Activated T-cell treated with anti-CD3 and anti-CD28 coated beads, Interleukin-2, amount 50 U/mL, for 24 hours (primary cell): ENCODE data around the gene SH3PXD2B.
"Not testable (repeated sequence)": the region's sequence is repeated elsewhere in the genome, so short reads cannot be mapped to it uniquely, and the experiment has no call there.

Source experiments
- DNase-seq: peaks from one replicate; pipeline ENCODE4 v3.0.0-alpha.2; 2020
- H3K27ac Mint-ChIP-seq: 2 replicates; pipeline ENCODE4 v1.8.0; 2020; ENCODE audit warnings: mild to moderate bottlenecking, mixed read lengths
- H3K27me3 Mint-ChIP-seq: 2 replicates; pipeline ENCODE4 v1.8.0; 2020; ENCODE audit warnings: mixed read lengths
- H3K36me3 Mint-ChIP-seq: 2 replicates; pipeline ENCODE4 v1.8.0; 2020; ENCODE audit warnings: low read depth, mixed read lengths
- H3K4me1 Mint-ChIP-seq: 2 replicates; pipeline ENCODE4 v1.8.0; 2020; ENCODE audit warnings: low read depth, mixed read lengths
- H3K4me3 Mint-ChIP-seq: 2 replicates; pipeline ENCODE4 v1.8.0; 2020; ENCODE audit warnings: mild to moderate bottlenecking, moderate library complexity, mixed read lengths
- H3K9me3 Mint-ChIP-seq: 2 replicates; pipeline ENCODE4 v1.8.0; 2020; ENCODE audit warnings: mixed read lengths

Gene SH3PXD2B

DNA sequence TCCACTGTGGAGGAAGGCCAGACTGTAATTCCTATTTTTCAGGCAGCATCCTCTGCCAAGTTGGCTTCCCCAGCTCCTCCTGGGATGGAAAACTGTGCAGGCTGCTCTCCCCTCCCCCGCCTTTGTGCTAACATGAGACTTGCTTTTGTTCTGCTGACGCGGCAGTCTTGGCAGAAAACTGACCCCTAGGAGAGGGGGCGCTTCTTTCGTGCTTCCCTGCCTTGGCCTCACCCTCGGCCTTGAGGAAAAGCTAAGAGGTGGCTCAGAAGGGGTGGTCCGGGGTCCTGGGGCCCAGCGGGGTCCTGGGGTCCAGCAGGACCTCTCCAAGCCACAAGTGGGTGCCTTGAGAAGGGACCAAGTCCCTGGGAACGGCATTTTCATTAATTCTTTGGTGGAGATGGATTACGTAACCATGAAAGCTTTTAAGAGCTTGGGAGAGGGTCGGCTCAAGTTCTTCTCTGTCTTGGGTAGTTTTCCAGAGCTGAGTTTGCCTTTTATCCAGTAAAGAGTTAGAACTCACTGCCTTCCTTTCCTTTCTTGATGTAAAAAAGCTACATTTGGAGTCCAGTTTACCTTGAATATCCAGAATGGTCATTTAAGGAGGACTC, 51.0 kb downstream of the SH3PXD2B start:
- no peaks in the 10 kb centered on the region for H3K4me1 Mint-ChIP-seq
- no peaks in the 10 kb centered on the region for H3K9me3 Mint-ChIP-seq
- H3K36me3 Mint-ChIP-seq: no peaks in the 10 kb centered on the region
- H3K27me3 Mint-ChIP-seq: peaks cover 48% of the 10 kb centered on the region
- H3K4me3 Mint-ChIP-seq: no peak overlapping the region
- H3K27ac Mint-ChIP-seq: no peak overlapping the region
- no peak for DNase-seq

DNA sequence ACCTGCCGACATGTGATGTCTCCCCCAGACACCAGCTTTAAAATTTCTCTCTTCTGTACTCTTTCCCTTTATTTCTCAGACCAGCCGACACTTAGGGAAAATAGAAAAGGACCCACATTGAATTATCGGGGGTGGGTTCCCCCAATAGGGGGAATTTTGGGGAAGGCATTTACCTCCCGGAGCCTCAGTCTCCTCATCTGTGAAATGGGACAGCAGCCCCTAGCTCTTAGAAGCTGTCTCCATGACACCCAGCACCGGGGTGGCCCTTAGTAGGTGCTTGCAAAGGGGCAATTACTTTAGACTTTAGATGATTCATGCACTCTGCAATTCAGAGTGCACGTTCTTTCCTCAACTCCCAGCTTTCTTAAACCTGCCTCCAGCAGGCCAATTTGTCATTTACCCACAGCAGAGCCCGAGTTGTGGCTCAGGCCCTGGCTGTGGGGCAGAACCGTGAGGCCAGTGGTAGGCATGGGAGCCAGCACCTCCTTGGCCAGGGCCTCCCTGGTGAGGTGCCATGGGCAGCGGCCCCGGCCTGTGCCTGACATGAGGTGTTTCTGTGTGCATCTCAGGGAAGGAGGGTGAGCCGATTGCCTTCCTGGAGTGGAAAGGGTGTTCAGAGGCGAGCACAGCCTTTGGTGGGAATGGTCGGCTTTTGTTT, 51.7 kb downstream of the SH3PXD2B start:
- Mint-ChIP-seq H3K4me3 (no peak overlapping the region), H3K27me3 (peaks cover 42% of the 10 kb centered on the region), H3K9me3 (peaks cover 3% of the 10 kb centered on the region), H3K36me3 (no peaks in the 10 kb centered on the region), H3K4me1 (no peaks in the 10 kb centered on the region), H3K27ac (no peak overlapping the region)
- no peak for DNase-seq

DNA sequence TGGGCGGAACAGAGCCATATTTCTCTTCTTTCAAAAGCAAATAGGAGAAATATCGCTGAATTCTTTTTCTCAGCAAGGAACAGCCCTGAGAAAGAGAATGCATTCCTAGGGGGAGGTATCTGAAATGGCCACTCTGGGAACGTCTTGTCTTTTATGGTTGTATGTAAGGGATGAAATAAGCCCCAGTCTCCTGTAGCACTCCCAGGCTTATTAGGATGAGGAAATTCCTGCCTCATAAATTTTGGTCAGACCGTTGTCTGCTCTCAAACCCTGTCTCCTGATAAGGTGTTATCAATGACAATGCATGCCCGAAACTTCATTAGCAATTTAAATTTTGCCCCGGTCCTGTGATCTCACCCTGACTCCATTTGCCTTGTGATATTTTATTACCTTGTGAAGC, 52.3 kb downstream of the SH3PXD2B start:
- H3K27ac Mint-ChIP-seq, H3K4me1 Mint-ChIP-seq, H3K36me3 Mint-ChIP-seq, H3K9me3 Mint-ChIP-seq, H3K4me3 Mint-ChIP-seq, DNase-seq: not testable (repeated sequence)
- peaks cover 36% of the 10 kb centered on the region for H3K27me3 Mint-ChIP-seq

DNA sequence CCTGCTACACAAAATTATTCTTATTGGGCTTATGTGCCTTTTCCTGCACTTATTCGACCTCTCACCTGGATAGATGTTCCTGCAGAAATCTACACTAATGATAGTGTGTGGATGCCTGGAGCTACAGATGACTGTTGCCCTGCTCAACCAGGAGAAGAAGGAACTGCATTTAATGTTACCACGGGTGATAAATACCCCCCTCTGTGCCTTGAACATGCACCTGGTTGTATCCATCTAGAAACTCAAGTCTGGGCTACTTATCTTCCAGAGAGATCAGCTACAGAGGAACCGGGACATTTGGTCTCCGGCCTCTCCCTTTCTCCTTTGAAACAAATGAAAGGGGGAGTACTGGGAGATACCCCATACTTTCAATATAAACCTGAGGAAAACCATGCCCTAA, 54.5 kb downstream of the SH3PXD2B start:
- H3K4me3 Mint-ChIP-seq: no peak overlapping the region
- DNase-seq: no peak
- H3K36me3 Mint-ChIP-seq: no peaks in the 10 kb centered on the region
- no peaks in the 10 kb centered on the region for H3K4me1 Mint-ChIP-seq
- peaks cover 15% of the 10 kb centered on the region for H3K9me3 Mint-ChIP-seq
- peaks cover 24% of the 10 kb centered on the region for H3K27me3 Mint-ChIP-seq
- no peak overlapping the region for H3K27ac Mint-ChIP-seq

DNA sequence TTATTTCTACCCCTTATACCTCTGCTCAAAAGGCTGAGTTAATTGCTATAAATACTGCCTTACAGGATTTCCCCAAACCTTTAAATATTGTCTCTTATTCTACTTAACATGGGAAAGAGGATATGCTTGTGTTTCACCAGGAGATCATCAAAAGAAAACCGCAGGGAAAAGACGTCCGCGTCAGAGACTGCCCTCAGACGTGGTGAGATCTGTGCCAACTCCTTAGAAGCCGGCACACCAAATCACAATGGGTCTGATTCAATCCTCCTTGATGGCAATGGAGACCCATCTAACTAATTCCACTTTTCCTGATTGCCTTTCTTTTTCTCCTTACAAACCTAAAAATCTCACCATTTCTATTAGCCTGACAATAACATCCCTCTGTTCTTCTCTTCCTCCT, 55.0 kb downstream of the SH3PXD2B start:
- Mint-ChIP-seq H3K36me3 (no peaks in the 10 kb centered on the region), H3K9me3 (peaks cover 15% of the 10 kb centered on the region), H3K4me3 (no peak overlapping the region), H3K27ac (no peak overlapping the region), H3K27me3 (peaks cover 24% of the 10 kb centered on the region), H3K4me1 (no peaks in the 10 kb centered on the region)
- no peak for DNase-seq

DNA sequence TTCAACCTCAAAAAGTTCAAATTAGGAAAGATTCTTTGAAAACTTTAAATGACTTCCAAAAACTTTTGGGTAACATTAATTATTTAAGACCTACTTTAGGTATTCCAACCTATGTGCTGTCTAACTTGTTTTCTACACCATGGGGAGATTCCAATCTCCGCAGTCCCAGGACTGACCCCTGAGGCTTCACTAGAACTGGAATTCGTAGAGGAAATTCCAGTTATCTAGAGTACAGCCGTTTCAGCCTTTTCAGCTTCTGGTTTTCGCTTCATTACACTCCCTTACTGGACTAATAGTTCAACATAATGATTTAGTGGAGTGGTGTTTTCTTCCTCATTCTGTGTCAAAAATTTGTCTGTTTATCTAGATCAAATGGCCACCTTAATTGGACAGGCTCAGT, 55.7 kb downstream of the SH3PXD2B start:
- Mint-ChIP-seq H3K9me3 (peaks cover 15% of the 10 kb centered on the region), H3K27me3 (peaks cover 27% of the 10 kb centered on the region)
- H3K4me3 Mint-ChIP-seq, H3K27ac Mint-ChIP-seq, DNase-seq, H3K4me1 Mint-ChIP-seq, H3K36me3 Mint-ChIP-seq: not testable (repeated sequence)

DNA sequence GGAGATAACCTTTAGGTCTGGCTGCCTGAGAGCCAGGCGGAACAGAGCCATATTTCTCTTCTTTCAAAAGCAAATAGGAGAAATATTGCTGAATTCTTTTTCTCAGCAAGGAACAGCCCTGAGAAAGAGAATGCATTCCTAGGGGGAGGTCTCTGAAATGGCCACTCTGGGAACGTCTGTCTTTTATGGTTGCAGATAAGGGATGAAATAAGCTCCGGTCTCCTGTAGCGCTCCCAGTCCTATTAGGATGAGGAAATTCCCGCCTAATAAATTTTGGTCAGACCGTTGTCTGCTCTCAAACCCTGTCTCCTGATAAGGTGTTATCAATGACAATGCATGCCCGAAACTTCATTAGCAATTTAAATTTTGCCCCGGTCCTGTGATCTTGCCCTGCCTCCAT, 57.3 kb downstream of the SH3PXD2B start:
- not testable (repeated sequence) for H3K36me3 Mint-ChIP-seq, H3K4me3 Mint-ChIP-seq, H3K27ac Mint-ChIP-seq, H3K4me1 Mint-ChIP-seq, DNase-seq
- Mint-ChIP-seq H3K9me3 (peaks cover 15% of the 10 kb centered on the region), H3K27me3 (peaks cover 23% of the 10 kb centered on the region)

DNA sequence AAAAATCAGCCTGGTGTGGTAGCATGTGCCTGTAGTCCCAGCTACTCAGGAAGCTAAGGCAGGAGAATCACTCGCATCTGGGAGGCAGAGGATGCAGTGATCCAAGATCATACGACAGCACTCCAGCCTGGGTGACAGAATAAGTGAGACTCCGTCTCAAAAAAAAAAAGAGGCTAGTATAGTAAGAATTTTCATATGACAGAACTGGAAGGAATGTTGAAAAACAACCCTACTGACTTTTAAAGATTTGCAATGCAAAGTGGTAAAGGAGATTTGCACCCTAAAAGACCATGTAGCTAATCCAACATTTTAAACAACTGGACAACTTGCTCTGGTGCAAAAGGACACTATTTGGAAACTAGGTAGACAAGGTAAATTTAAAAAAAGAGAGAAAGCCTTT, 58.1 kb downstream of the SH3PXD2B start:
- DNase-seq: no peak
- Mint-ChIP-seq H3K4me1 (no peaks in the 10 kb centered on the region), H3K27me3 (peaks cover 18% of the 10 kb centered on the region), H3K9me3 (peaks cover 15% of the 10 kb centered on the region), H3K27ac (no peak overlapping the region), H3K4me3 (no peak overlapping the region), H3K36me3 (no peaks in the 10 kb centered on the region)

DNA sequence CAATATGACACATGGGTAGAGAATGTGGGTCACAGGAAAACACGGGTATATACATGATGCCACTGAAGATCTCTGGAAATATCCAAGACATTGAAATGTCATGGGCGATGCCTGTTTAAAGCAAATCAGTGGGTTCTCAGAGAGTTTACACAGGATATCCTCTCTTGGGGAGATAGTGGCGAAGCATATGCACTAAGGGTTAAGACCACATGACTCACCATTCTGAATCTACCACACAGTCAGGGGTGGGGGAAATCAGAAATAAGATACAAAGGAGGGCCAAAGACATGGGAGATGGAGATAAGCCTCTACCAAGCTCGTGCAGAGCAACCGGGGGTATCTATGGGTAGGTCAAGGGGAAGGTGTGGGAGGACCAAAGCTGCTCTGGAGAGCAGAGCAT, 58.8 kb downstream of the SH3PXD2B start:
- Mint-ChIP-seq H3K27me3 (peaks cover 21% of the 10 kb centered on the region), H3K9me3 (peaks cover 15% of the 10 kb centered on the region), H3K4me1 (no peaks in the 10 kb centered on the region), H3K36me3 (no peaks in the 10 kb centered on the region), H3K4me3 (no peak overlapping the region), H3K27ac (no peak overlapping the region)
- DNase-seq: no peak

DNA sequence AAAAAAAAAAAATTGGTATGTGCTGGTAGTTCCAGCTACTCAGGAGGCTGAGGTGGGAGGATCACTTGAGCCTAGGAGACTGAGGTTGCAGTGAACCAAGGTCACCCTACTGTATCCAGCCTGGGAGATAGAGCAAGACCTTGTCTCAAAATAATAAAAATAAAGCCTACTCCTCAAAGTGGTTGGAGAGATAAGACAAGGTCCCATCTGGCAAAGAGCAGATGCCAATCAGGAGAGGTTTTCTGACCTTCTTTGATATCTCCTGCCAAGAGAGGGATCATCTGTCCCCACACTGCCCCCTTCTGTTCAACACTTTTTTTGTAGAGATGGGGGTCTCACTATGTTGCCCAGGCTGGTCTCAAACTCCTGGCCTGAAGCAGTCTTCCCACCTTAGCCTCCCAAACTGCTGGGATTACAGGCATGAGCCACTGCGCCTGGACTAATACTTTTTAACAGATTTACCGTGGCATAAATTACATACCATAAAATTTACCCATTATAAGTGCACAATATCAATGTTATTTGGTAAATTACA, 64.7 kb downstream of the SH3PXD2B start:
- Mint-ChIP-seq H3K27me3 (peaks cover 19% of the 10 kb centered on the region), H3K27ac (no peak overlapping the region), H3K4me1 (no peaks in the 10 kb centered on the region), H3K4me3 (no peak overlapping the region), H3K9me3 (no peaks in the 10 kb centered on the region), H3K36me3 (no peaks in the 10 kb centered on the region)
- DNase-seq: no peak

DNA sequence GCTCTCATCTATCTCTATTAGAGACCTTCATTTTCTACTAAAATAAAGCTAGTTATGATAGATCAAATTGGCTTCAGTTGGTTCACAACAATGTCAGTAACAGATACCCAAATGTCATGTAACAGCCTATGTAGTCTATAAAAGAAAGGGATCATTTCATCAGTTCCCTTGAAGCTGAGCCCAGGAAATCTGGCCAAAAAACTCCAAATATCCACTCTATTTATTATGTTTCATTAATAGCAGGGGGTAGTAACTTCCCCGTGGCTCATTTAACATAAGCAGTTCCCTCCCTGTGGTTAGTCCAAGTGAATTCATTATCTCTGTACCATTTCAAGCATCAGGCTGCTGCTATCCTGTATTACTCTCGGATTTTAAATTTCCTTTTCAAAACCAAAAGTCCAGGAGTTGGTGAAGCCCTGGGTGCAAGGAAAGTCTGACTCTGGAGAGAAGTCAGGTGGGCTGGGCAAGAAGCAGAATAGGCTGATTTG, 66.0 kb downstream of the SH3PXD2B start:
- no peak for DNase-seq
- Mint-ChIP-seq H3K9me3 (no peaks in the 10 kb centered on the region), H3K36me3 (no peaks in the 10 kb centered on the region), H3K4me1 (no peaks in the 10 kb centered on the region), H3K4me3 (no peak overlapping the region), H3K27ac (no peak overlapping the region), H3K27me3 (peaks cover 13% of the 10 kb centered on the region)

DNA sequence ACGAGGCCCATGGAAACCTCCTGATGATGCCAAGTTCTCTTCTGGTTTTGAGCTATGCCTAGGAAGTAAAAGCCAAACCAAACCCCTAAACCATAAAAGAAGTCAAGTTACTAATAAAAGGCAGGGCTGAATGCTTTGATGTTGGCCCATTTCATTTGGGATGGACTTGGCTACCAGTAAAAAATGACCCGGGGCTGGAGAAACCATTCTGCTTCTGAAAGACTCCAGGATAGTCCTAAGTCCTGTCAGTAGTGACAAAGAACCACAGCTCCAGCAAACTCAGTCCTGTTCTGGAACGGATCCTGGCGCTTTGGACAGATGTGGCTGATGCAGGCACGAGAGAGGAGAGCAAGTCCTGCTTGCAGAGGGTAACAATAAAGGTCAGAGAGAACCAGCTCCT, 68.6 kb downstream of the SH3PXD2B start:
- Mint-ChIP-seq H3K4me1 (no peaks in the 10 kb centered on the region), H3K9me3 (no peaks in the 10 kb centered on the region), H3K36me3 (no peaks in the 10 kb centered on the region), H3K4me3 (no peak overlapping the region), H3K27ac (no peak overlapping the region), H3K27me3 (peaks cover 5% of the 10 kb centered on the region)
- DNase-seq: no peak

DNA sequence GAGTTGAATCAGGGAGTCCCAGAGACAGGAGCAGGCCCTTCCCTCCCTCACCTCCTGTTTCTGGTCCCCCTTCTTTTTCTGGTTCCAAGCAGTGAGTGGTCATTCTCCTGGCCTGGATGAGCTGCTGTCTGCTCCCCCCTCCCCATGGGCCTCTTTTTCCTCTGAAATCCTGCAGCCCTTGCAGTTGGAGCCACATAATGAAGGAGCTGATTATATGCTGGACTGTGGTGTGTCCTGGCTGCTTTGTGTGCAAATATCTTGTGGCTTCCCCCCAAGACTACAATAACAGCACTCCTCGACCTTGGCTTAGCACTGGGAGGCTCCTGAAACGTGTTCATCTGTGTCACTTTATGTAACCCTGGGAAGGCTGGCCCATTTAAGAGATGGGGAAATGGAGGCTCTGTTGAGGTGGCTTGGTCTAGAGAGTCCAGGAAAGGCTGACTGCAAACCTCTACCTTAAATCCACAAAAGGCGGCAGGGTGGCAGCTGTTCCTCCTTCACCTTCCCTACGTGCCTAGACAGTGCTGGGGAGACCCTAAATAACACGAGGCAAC, 69.2 kb downstream of the SH3PXD2B start:
- Mint-ChIP-seq H3K4me1 (no peaks in the 10 kb centered on the region), H3K27ac (no peak overlapping the region), H3K36me3 (no peaks in the 10 kb centered on the region), H3K27me3 (no peaks in the 10 kb centered on the region), H3K4me3 (no peak overlapping the region), H3K9me3 (no peaks in the 10 kb centered on the region)
- DNase-seq: no peak

DNA sequence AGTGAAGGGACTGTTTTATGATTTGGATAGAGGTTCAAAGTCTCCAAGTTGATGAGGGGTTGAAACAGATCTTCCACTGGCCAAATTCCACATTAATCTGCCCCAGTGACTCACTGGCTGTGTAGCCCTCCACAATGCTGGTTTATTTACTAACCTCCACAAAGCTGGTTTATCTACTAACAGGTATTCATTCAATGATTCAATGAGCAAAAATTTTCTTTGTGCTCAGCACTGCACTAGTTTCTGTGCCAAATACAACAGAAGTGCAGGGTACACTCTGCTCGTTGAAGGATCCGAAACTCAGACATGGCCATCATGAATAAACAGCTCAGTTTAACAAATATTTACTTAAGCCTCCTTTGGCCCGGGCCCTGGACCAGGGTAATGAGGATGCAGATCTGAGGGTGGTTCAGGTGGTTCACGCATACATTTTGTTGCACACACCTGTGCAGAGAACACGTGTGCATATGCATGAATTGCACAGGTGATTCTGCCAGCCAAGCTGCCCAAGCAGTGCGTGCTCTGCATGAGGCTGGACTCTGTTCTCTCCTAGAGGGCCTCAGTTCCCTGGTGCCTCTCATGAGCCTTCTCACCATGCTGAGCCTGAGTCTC, 71.0 kb downstream of the SH3PXD2B start:
- no peaks in the 10 kb centered on the region for H3K4me1 Mint-ChIP-seq
- H3K9me3 Mint-ChIP-seq: no peaks in the 10 kb centered on the region
- no peaks in the 10 kb centered on the region for H3K36me3 Mint-ChIP-seq
- no peak overlapping the region for H3K4me3 Mint-ChIP-seq
- DNase-seq: no peak
- no peak overlapping the region for H3K27ac Mint-ChIP-seq
- H3K27me3 Mint-ChIP-seq: no peaks in the 10 kb centered on the region
